B cell (primary cell): ENCODE results near the gene BRICD5. TPM values are rescaled to one million over a fixed set of nuclear protein-coding genes. Genes with fewer than 3 reads are reported as not detected.

Experiments
- polyA plus RNA-seq: library from polyadenylated mRNA; depleted of rRNA; stranded (reverse); fragments of >200 nt; gene quantifications from 2 replicates; pipeline ENCODE4 v1.2.3, GENCODE V29; 2012
- total RNA-seq, 2 donors: library from RNA; stranded (reverse); fragments of 120-200 nt in 1 of 2; gene quantifications; 1 replicate in 1 of 2; 2 replicates in 1 of 2; pipeline versions ENCODE4 v1.2.3 to v1.2.4, GENCODE V29; 2013 to 2022

Gene BRICD5
- total and polyA plus RNA-seq, 2 donors (not counting 1 experiment from before 2014, with no cell fraction given): 11.9 to 18.3 TPM

Other genes with a start within 250 kb of the BRICD5 start
- 3,155 and 3,261 TPM in 2 replicates for gene RPS2, start 246.0 kb downstream of the BRICD5 start, total RNA-seq
- gene RPS2, start 246.0 kb downstream of the BRICD5 start, polyA plus RNA-seq: 4,202 and 6,138 TPM in 2 replicates
- gene RNF151, start 244.0 kb downstream of the BRICD5 start, total RNA-seq: 0.36 and 0.76 TPM in 2 replicates
- 0.13 and 0.27 TPM in 2 replicates for gene RNF151, start 244.0 kb downstream of the BRICD5 start, polyA plus RNA-seq
- 31.9 and 32.2 TPM in 2 replicates for gene TBL3, start 238.8 kb downstream of the BRICD5 start, total RNA-seq
- gene TBL3, start 238.8 kb downstream of the BRICD5 start, polyA plus RNA-seq: 41.2 and 52.2 TPM in 2 replicates
- 0.49 and 0.74 TPM in 2 replicates for gene NOXO1, start 229.4 kb downstream of the BRICD5 start, total RNA-seq
- gene NOXO1, start 229.4 kb downstream of the BRICD5 start, polyA plus RNA-seq: 0.30 and 1.0 TPM in 2 replicates
- gene GFER, start 226.7 kb downstream of the BRICD5 start, total RNA-seq: 28.2 and 30.4 TPM in 2 replicates
- 15.6 and 16.1 TPM in 2 replicates for gene GFER, start 226.7 kb downstream of the BRICD5 start, polyA plus RNA-seq
- 19.8 and 20.8 TPM in 2 replicates for gene SYNGR3, start 220.9 kb downstream of the BRICD5 start, total RNA-seq
- gene SYNGR3, start 220.9 kb downstream of the BRICD5 start, polyA plus RNA-seq: 19.5 and 28.7 TPM in 2 replicates
- 49.5 and 50.3 TPM in 2 replicates for gene ZNF598, start 201.0 kb downstream of the BRICD5 start, total RNA-seq
- 61.1 and 61.5 TPM in 2 replicates for gene ZNF598, start 201.0 kb downstream of the BRICD5 start, polyA plus RNA-seq
- 0.70 and 1.7 TPM in 2 replicates for gene NPW, start 191.1 kb downstream of the BRICD5 start, total RNA-seq
- gene NPW, start 191.1 kb downstream of the BRICD5 start, polyA plus RNA-seq: 0.13 and 0.36 TPM in 2 replicates
- gene NHERF2, start 184.0 kb downstream of the BRICD5 start, total RNA-seq: 1.9 and 2.2 TPM in 2 replicates
- gene NHERF2, start 184.0 kb downstream of the BRICD5 start, polyA plus RNA-seq: 1.5 and 1.8 TPM in 2 replicates
- 14.1 and 17.5 TPM in 2 replicates for gene NTHL1, start 163.0 kb downstream of the BRICD5 start, total RNA-seq
- gene NTHL1, start 163.0 kb downstream of the BRICD5 start, polyA plus RNA-seq: 20.1 and 27.6 TPM in 2 replicates
- 188 and 194 TPM in 2 replicates for gene TSC2, start 162.9 kb downstream of the BRICD5 start, total RNA-seq
- 128 and 134 TPM in 2 replicates for gene TSC2, start 162.9 kb downstream of the BRICD5 start, polyA plus RNA-seq
- gene PKD1, start 75.0 kb downstream of the BRICD5 start, total RNA-seq: 103 and 116 TPM in 2 replicates
- 97.6 and 100 TPM in 2 replicates for gene PKD1, start 75.0 kb downstream of the BRICD5 start, polyA plus RNA-seq
- 0.58 and 0.62 TPM in 2 replicates for gene RAB26, start 62.2 kb downstream of the BRICD5 start, total RNA-seq
- gene RAB26, start 62.2 kb downstream of the BRICD5 start, polyA plus RNA-seq: 0.95 and 1.2 TPM in 2 replicates
- gene TRAF7, start 55.1 kb downstream of the BRICD5 start, total RNA-seq: 42.3 and 50.9 TPM in 2 replicates
- gene TRAF7, start 55.1 kb downstream of the BRICD5 start, polyA plus RNA-seq: 30.4 and 46.1 TPM in 2 replicates
- gene CASKIN1, start 14.3 kb downstream of the BRICD5 start, total RNA-seq: 0.05 TPM in 1 of 2 replicates, not detected in the other
- 0.01 TPM in 1 of 2 replicates, not detected in the other for gene CASKIN1, start 14.3 kb downstream of the BRICD5 start, polyA plus RNA-seq
- gene MLST8, start 5.4 kb downstream of the BRICD5 start, total RNA-seq: 36.1 and 39.0 TPM in 2 replicates
- 107 and 112 TPM in 2 replicates for gene MLST8, start 5.4 kb downstream of the BRICD5 start, polyA plus RNA-seq
- 15.1 and 16.5 TPM in 2 replicates for gene PGP, start 4.0 kb upstream of the BRICD5 start, total RNA-seq
- gene PGP, start 4.0 kb upstream of the BRICD5 start, polyA plus RNA-seq: 13.4 and 15.4 TPM in 2 replicates
- 41.8 and 43.0 TPM in 2 replicates for gene E4F1, start 12.7 kb upstream of the BRICD5 start, total RNA-seq
- gene E4F1, start 12.7 kb upstream of the BRICD5 start, polyA plus RNA-seq: 70.9 and 76.2 TPM in 2 replicates
- gene DNASE1L2, start 25.6 kb upstream of the BRICD5 start, total RNA-seq: 1.1 and 1.6 TPM in 2 replicates
- gene DNASE1L2, start 25.6 kb upstream of the BRICD5 start, polyA plus RNA-seq: 1.6 TPM in 2 replicates
- gene ECI1, start 40.7 kb upstream of the BRICD5 start, total RNA-seq: 38.4 and 46.4 TPM in 2 replicates
- gene ECI1, start 40.7 kb upstream of the BRICD5 start, polyA plus RNA-seq: 26.2 and 34.3 TPM in 2 replicates
- gene RNPS1, start 57.3 kb upstream of the BRICD5 start, total RNA-seq: 209 and 210 TPM in 2 replicates
- gene RNPS1, start 57.3 kb upstream of the BRICD5 start, polyA plus RNA-seq: 230 and 265 TPM in 2 replicates
- gene ABCA3, start 129.9 kb upstream of the BRICD5 start, total RNA-seq: 5.1 and 5.4 TPM in 2 replicates
- gene ABCA3, start 129.9 kb upstream of the BRICD5 start, polyA plus RNA-seq: 2.4 and 3.1 TPM in 2 replicates
- 4.1 and 5.3 TPM in 2 replicates for gene CCNF, start 218.6 kb upstream of the BRICD5 start, total RNA-seq
- gene CCNF, start 218.6 kb upstream of the BRICD5 start, polyA plus RNA-seq: 3.2 and 4.7 TPM in 2 replicates
- 1.5 and 2.9 TPM in 2 replicates for gene TEDC2, start 249.2 kb upstream of the BRICD5 start, total RNA-seq
- 1.1 and 1.2 TPM in 2 replicates for gene TEDC2, start 249.2 kb upstream of the BRICD5 start, polyA plus RNA-seq